Karpas-422 (cell line): ENCODE data around the gene AZIN2. TPM values are rescaled to one million over a fixed set of nuclear protein-coding genes. Genes with fewer than 3 reads are reported as not detected.
"Not testable (repeated sequence)": the region's sequence is repeated elsewhere in the genome, so short reads cannot be mapped to it uniquely, and the experiment has no call there.

ENCODE experiments used
- DNase-seq: peaks from one replicate; pipeline ENCODE4 v3.0.0-alpha.2; 2015
- H2AFZ ChIP-seq: fragments of 200-600 bp; sonication (generic); 2 replicates; pipeline ENCODE4 v1.6.1; 2014; ENCODE audit warnings: antibody characterized with exemption, low read length, mixed read lengths
- H3K27ac ChIP-seq: fragments of 200-600 bp; sonication (generic); 2 replicates; pipeline ENCODE4 v1.5.1; 2014; ENCODE audit warnings: mild to moderate bottlenecking, low read length, moderate library complexity
- H3K27me3 ChIP-seq: fragments of 200-600 bp; sonication (generic); 2 replicates; pipeline ENCODE4 v1.6.1; 2014; ENCODE audit warnings: low read length, mixed read lengths
- H3K36me3 ChIP-seq: fragments of 200-600 bp; sonication (generic); 2 replicates; pipeline ENCODE4 v1.6.1; 2014; ENCODE audit warnings: low read length, mixed read lengths; ENCODE audit not compliant: insufficient read depth
- H3K4me1 ChIP-seq: fragments of 200-600 bp; sonication (generic); 2 replicates; pipeline ENCODE4 v1.6.1; 2014; ENCODE audit warnings: mild to moderate bottlenecking, low read length, mixed read lengths
- H3K4me2 ChIP-seq: fragments of 200-600 bp; sonication (generic); 2 replicates; pipeline ENCODE4 v1.6.1; 2014; ENCODE audit warnings: low read length, low read depth, mild to moderate bottlenecking; ENCODE audit not compliant: poor library complexity, severe bottlenecking
- H3K4me3 ChIP-seq: fragments of 200-600 bp; sonication (generic); 2 replicates; pipeline ENCODE4 v1.5.1; 2014; ENCODE audit warnings: mild to moderate bottlenecking, antibody characterized with exemption, low read length, mixed read lengths
- H3K79me2 ChIP-seq: fragments of 200-600 bp; sonication (generic); 2 replicates; pipeline ENCODE4 v1.6.1; 2014; ENCODE audit warnings: mild to moderate bottlenecking, low read length, mixed read lengths
- H3K9ac ChIP-seq: fragments of 200-600 bp; sonication (generic); 2 replicates; pipeline ENCODE4 v1.6.0; 2014; ENCODE audit warnings: low read length
- H3K9me2 ChIP-seq: fragments of 200-600 bp; sonication (generic), shearing (Covaris generic); replicated peaks from 2 replicates; pipeline ENCODE4 v1.6.0; 2014; ENCODE audit warnings: mild to moderate bottlenecking, low read length, moderate library complexity; ENCODE audit not compliant: insufficient read depth
- H3K9me3 ChIP-seq: fragments of 300-700, 200-600 bp; sonication (generic); 2 replicates; pipeline ENCODE4 v1.6.1; 2014; ENCODE audit warnings: low read length, mixed read lengths
- H4K20me1 ChIP-seq: fragments of 200-600 bp; sonication (generic); 2 replicates; pipeline ENCODE4 v1.6.1; 2014; ENCODE audit warnings: mild to moderate bottlenecking, antibody characterized with exemption, low read length, low read depth; ENCODE audit not compliant: insufficient read depth
- total RNA-seq: library from RNA; depleted of rRNA; stranded (reverse); fragments of >200 nt; shearing (Covaris generic); gene quantifications from 2 replicates; pipeline ENCODE4 v1.2.3, GENCODE V29; 2014; ENCODE audit warnings: low replicate concordance

AZIN2 gene
- total RNA-seq, 1 experiment from 2014 or later, result 0.30 TPM

- Histone ChIP-seq H4K20me1 (no peaks in the 10 kb centered on the region), H3K9me3 (no peaks in the 10 kb centered on the region), H3K9me2 (no peaks in the 10 kb centered on the region), H3K27me3 (no peaks in the 10 kb centered on the region), H3K4me1 (no peaks in the 10 kb centered on the region; the same call in 1 of the 2 replicates), H3K4me2 (no peak overlapping the region), H3K79me2 (no peaks in the 10 kb centered on the region), H3K4me3 (no peak overlapping the region), H3K27ac (no peak overlapping the region), H2AFZ (no peak overlapping the region), H3K9ac (no peak overlapping the region), H3K36me3 (no peaks in the 10 kb centered on the region)
- no peak for DNase-seq
Measured at GRCh38 chr1:33049371-33049770, 31.6 kb upstream of the AZIN2 start.

DNA sequence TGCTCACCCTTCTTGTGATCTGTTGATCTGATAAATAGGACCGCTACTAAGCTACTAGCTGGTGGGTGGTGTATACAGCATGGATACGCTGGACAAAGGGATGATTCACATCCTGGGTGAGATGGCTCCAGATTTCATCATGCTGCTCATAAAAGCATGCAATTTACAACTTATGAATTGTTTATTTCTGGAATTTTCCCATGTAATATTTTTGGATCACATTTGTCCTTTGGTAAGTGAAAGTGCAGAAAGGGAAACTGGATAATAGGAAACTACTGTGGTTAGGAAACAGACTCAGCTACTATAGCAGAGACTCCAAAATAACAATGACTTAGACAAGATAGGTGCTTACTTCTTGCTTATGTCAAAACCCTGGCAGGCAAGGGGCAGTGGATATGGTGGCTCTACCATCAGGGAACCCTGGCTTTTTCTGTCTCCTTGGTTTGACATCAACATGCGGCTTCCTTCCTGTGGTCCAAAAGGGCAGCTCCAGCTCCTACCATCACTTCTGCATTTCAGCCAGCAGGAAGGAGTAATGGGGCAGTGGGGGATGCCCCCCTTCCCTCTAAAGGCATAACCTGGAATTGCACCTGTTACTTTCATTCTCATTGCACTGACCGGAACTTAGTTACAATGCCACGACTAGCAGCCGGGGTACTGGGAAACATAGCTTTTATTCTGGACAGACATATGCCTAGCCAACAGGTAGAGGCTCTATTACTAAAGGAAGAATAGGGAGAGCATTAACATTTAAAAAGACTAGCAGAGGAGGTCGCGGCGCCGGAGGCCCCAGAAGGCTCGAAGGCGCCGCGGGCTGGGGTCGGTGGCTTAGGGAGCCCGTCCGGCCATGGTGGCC, 30.5 kb upstream of the AZIN2 start:
- no peaks in the 10 kb centered on the region for H3K27me3 ChIP-seq
- no peak overlapping the region for H3K27ac ChIP-seq
- no peaks in the 10 kb centered on the region for H4K20me1 ChIP-seq
- H3K4me1 ChIP-seq, result peaks cover 2% of the 10 kb centered on the region
- no peaks in the 10 kb centered on the region for H3K9me3 ChIP-seq
- no peak overlapping the region for H3K9ac ChIP-seq
- H3K36me3 ChIP-seq, result no peaks in the 10 kb centered on the region
- H3K4me3 ChIP-seq, result no peak overlapping the region
- no peaks in the 10 kb centered on the region for H3K79me2 ChIP-seq
- DNase-seq, result no peak
- no peak overlapping the region for H2AFZ ChIP-seq
- no peaks in the 10 kb centered on the region for H3K9me2 ChIP-seq
- no peak overlapping the region for H3K4me2 ChIP-seq

DNA sequence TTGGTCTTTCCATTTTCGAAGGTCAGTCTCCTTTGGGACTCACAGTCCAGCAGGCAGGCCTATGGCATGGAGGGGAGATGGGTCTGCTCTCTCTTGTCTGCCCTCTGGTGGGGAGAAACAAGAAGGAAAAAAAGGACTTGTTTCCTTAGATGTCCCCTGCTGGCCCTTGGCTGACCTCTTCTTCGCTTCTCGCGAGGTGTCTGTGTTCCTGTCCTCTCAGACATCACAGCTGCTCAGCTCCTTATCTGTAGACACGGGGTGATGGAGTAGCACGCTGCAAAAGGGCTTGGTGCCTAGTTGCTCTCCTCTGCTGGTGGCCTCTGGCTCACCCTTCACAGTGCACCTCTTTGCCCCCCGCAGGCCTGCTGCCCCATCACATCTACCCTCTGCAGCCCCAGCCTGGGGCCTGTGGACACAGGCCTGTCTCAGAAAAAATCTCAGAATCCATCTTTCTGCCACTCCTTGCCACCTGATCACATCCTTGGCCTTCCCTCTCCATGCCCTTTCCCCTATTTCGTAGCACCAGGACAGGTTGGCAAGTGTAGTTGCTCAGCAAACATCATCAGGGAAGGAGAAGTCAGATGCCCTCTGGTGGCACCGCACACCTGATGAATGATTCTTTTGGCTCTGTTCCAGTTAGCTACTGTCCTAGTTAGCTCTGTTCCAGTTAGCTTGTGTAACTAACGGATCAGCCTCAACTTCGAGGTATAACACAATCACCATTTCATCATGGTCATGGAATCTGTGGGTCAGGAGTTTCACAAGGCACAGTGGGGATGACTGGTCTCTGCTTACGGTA, 25.5 kb upstream of the AZIN2 start:
- H3K4me3 ChIP-seq, result no peak overlapping the region
- no peaks in the 10 kb centered on the region for H3K9me3 ChIP-seq
- no peaks in the 10 kb centered on the region for H3K79me2 ChIP-seq
- DNase-seq, result peak; percentile 78
- H3K9ac ChIP-seq, result no peak overlapping the region
- no peak overlapping the region for H2AFZ ChIP-seq
- H4K20me1 ChIP-seq, result no peaks in the 10 kb centered on the region
- no peaks in the 10 kb centered on the region for H3K9me2 ChIP-seq
- no peak overlapping the region for H3K4me2 ChIP-seq
- no peaks in the 10 kb centered on the region for H3K36me3 ChIP-seq
- H3K27ac ChIP-seq, result no peak overlapping the region
- H3K27me3 ChIP-seq, result no peaks in the 10 kb centered on the region
- peaks cover 20% of the 10 kb centered on the region for H3K4me1 ChIP-seq

- peaks cover 20% of the 10 kb centered on the region for H3K4me1 ChIP-seq
- H3K27ac ChIP-seq, result peak overlapping the region; percentile 71
- no peak overlapping the region for H3K4me3 ChIP-seq
- H3K79me2 ChIP-seq, result no peaks in the 10 kb centered on the region
- H3K9me3 ChIP-seq, result no peaks in the 10 kb centered on the region
- H3K9me2 ChIP-seq, result no peaks in the 10 kb centered on the region
- no peaks in the 10 kb centered on the region for H4K20me1 ChIP-seq
- H3K36me3 ChIP-seq, result no peaks in the 10 kb centered on the region
- H3K4me2 ChIP-seq, result peak overlapping the region; percentile 14
- no peak overlapping the region for H2AFZ ChIP-seq
- H3K27me3 ChIP-seq, result no peaks in the 10 kb centered on the region
- peak overlapping the region; percentile 43; the same call in 1 of the 2 replicates for H3K9ac ChIP-seq
- DNase-seq, result no peak
Measured at GRCh38 chr1:33056426-33056825, 24.5 kb upstream of the AZIN2 start.

DNA sequence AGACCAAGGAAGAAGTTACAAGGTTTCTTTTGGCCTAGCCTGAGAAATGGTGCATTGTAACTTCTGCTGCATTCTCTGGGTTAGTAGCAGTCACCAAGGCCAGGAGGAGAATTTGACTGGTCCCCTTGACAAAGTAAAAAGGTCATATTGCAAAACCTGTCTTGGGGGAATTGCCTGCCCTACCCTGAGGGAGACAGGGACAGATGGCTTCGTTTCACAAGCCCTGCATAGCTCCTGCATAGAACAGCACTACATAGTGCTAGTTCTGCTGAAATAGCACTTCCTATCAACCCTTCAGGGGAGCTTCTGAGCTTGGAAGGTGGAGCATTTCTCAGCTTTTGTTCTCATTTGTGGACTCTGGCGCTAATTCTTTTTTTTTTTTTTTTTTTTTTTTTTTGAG, 23.9 kb upstream of the AZIN2 start:
- Histone ChIP-seq H3K79me2 (no peaks in the 10 kb centered on the region), H3K36me3 (no peaks in the 10 kb centered on the region), H3K9me3 (no peaks in the 10 kb centered on the region), H3K4me1 (peaks cover 20% of the 10 kb centered on the region), H3K9ac (peak overlapping the region; percentile 43; the same call in 1 of the 2 replicates), H3K4me3 (no peak overlapping the region), H3K9me2 (no peaks in the 10 kb centered on the region), H3K4me2 (peak overlapping the region; percentile 14), H4K20me1 (no peaks in the 10 kb centered on the region), H3K27ac (peak overlapping the region; percentile 71), H2AFZ (peak overlapping the region; percentile 58; the same call in 1 of the 2 replicates), H3K27me3 (no peaks in the 10 kb centered on the region)
- peak; percentile 70 for DNase-seq

DNA sequence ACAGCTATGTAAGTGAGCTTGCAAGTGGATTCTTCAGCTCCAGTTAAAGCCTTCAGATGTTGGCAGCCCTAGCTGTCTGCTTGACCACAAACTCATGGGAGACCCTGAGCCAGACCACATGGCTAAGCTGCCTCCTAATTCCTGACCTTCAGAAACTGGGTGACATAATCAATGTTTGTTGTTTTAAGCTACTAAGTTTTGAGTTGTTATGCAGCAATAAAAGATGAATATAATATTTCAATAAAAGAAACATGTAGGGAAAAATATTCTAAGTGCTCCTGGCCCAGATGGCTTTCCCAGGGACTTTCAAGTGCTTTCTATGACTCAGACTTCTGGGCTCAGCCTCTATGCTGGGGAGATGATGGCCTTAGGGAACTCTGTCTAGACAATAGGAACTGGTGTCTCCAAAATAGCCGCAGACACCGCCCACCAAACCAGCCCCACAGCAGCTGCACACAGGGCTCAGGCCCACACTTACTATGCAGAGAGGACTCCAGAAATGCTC, 20.3 kb upstream of the AZIN2 start:
- Histone ChIP-seq H4K20me1 (no peaks in the 10 kb centered on the region), H3K4me1 (peaks cover 18% of the 10 kb centered on the region), H3K79me2 (no peaks in the 10 kb centered on the region), H2AFZ (no peak overlapping the region), H3K9me2 (no peaks in the 10 kb centered on the region), H3K4me2 (no peak overlapping the region), H3K27ac (no peak overlapping the region), H3K4me3 (no peak overlapping the region), H3K27me3 (no peaks in the 10 kb centered on the region), H3K9ac (no peak overlapping the region), H3K9me3 (peaks cover 9% of the 10 kb centered on the region; the same call in 1 of the 2 replicates), H3K36me3 (no peaks in the 10 kb centered on the region)
- DNase-seq, result no peak

- Histone ChIP-seq H3K9me2 (no peaks in the 10 kb centered on the region), H3K4me2 (no peak overlapping the region), H2AFZ (no peak overlapping the region), H3K79me2 (no peaks in the 10 kb centered on the region), H3K4me1 (peaks cover 13% of the 10 kb centered on the region), H3K4me3 (no peak overlapping the region), H3K27ac (no peak overlapping the region), H3K27me3 (no peaks in the 10 kb centered on the region), H3K36me3 (no peaks in the 10 kb centered on the region), H3K9ac (no peak overlapping the region), H3K9me3 (peaks cover 9% of the 10 kb centered on the region; the same call in 1 of the 2 replicates), H4K20me1 (no peaks in the 10 kb centered on the region)
- DNase-seq, result no peak
Measured at GRCh38 chr1:33061834-33062233, 19.1 kb upstream of the AZIN2 start.

GRCh38 chr1:33064284-33064683, 16.7 kb upstream of the AZIN2 start:
- H3K9ac ChIP-seq, H3K4me2 ChIP-seq, H2AFZ ChIP-seq, H3K9me3 ChIP-seq, H3K79me2 ChIP-seq, H3K27me3 ChIP-seq, H3K9me2 ChIP-seq, H4K20me1 ChIP-seq, H3K27ac ChIP-seq, H3K4me1 ChIP-seq, H3K36me3 ChIP-seq, DNase-seq, H3K4me3 ChIP-seq: not testable (repeated sequence)
